A549 (cell line): ENCODE data around the gene PI4K2A. TPM values are rescaled to one million over a fixed set of nuclear protein-coding genes. Genes with fewer than 3 reads are reported as not detected.
A peak's percentile ranks its signal among the peaks of the same experiment; 100 is the strongest.

ENCODE experiments used
- ATAC-seq, 2 experiments: fragments of 200-7000 bp in 1 of 2; fragments of >200 bp in 1 of 2; cut with Nextera tagmentation in 1 of 2; cut with Tn5 transposase in 1 of 2; 3 replicates each; pipeline versions ENCODE4 v1.8.0 to v1.9.1; 2018 to 2020; ENCODE audit warnings: mild to moderate bottlenecking in 1 of 2, moderate library complexity in 1 of 2
- CTCF ChIA-PET: fragments of 300-600 bp; sonication (Branson Sonifier 250); formaldehyde crosslinking; extraction: SDS; loops from one replicate; lab custom pipeline; 2021; ENCODE audit warnings: antibody characterized with exemption, inconsistent platforms; lab: Yijun Ruan, JAX
- POLR2A ChIA-PET: fragments of 350-600 bp; formaldehyde crosslinking; extraction: SDS; loops from one replicate; lab custom pipeline; 2021; ENCODE audit warnings: antibody characterized with exemption, inconsistent platforms; lab: Yijun Ruan, JAX
- DNase-seq, 2 experiments: peaks; one replicate each; pipeline versions ENCODE4 v3.0.0 to v3.0.0-alpha.2; 2011 to 2016; ENCODE audit warnings: low read depth in 1 of 2, low spot score in 1 of 2
- FAIRE-seq: peaks from 2 replicates; lab custom pipeline; 2011; peaks lifted over from hg19 to GRCh38; lab: Jason Lieb, UNC
- H3K27ac ChIP-seq, 2 experiments: fragments of >200 bp; sonication (Bioruptor Twin); formaldehyde crosslinking; 3 replicates each; pipeline ENCODE4 v1.5.1; 2016 to 2017
- H3K4me1 ChIP-seq: fragments of >200 bp; sonication (Bioruptor Twin); formaldehyde crosslinking; 3 replicates; pipeline ENCODE4 v1.6.1; 2016
- H3K4me2 ChIP-seq: fragments of >200 bp; sonication (Bioruptor Twin); formaldehyde crosslinking; 3 replicates; pipeline ENCODE4 v1.6.1; 2016
- H3K4me3 ChIP-seq: fragments of >200 bp; sonication (Bioruptor Twin); formaldehyde crosslinking; 3 replicates; pipeline ENCODE4 v1.5.1; 2016
- H3K9me3 ChIP-seq: fragments of >200 bp; sonication (Bioruptor Twin); formaldehyde crosslinking; 3 replicates; pipeline ENCODE4 v1.6.1; 2016
- BCL3 ChIP-seq: fragments of >200 bp; sonication (Bioruptor Twin); formaldehyde crosslinking; IDR thresholded peaks from 3 replicates; pipeline ENCODE4 v1.6.1; 2016
- BHLHE40 ChIP-seq: IDR thresholded peaks from 2 replicates; pipeline ENCODE4 v1.6.1; 2012; ENCODE audit warnings: low read depth, low read length, inconsistent platforms
- CBX2 ChIP-seq: fragments of 200-600 bp; sonication (generic); IDR thresholded peaks from 2 replicates; pipeline ENCODE4 v1.6.1; 2016; ENCODE audit warnings: low read depth, mild to moderate bottlenecking, borderline replicate concordance
- CBX8 ChIP-seq: fragments of 200-600 bp; sonication (generic); IDR thresholded peaks from 2 replicates; pipeline ENCODE4 v1.6.1; 2016
- CTCF ChIP-seq: fragments of >200 bp; sonication (Bioruptor Twin); formaldehyde crosslinking; IDR thresholded peaks from 3 replicates; pipeline ENCODE4 v1.5.1; 2016
- EHF ChIP-seq: fragments of 250-450 bp; sonication (Bioruptor Pico); IDR thresholded peaks from 2 replicates; pipeline ENCODE4 v1.5.0; 2020; ENCODE audit warnings: mild to moderate bottlenecking
- FOSB ChIP-seq: fragments of 250-450 bp; sonication (Bioruptor Pico); IDR thresholded peaks from 2 replicates; pipeline ENCODE4 v1.5.0; 2020; ENCODE audit warnings: mild to moderate bottlenecking, moderate library complexity
- FOSL2 ChIP-seq, 2 experiments: fragments of 450-650 bp in 1 of 2; fragments of >200 bp in 1 of 2; sonication (Bioruptor Twin) in 1 of 2; formaldehyde crosslinking; IDR thresholded peaks; 2 replicates each; pipeline versions ENCODE4 v1.5.0 to v1.6.1; 2016 to 2020; ENCODE audit warnings: mild to moderate bottlenecking in 1 of 2, moderate library complexity in 1 of 2
- GATA3 ChIP-seq: IDR thresholded peaks from 2 replicates; pipeline ENCODE4 v1.6.1; 2012; ENCODE audit warnings: borderline replicate concordance
- HEYL ChIP-seq: fragments of 250-450 bp; sonication (Bioruptor Pico); IDR thresholded peaks from 2 replicates; pipeline ENCODE4 v1.8.0; 2021; ENCODE audit warnings: mild to moderate bottlenecking, moderate library complexity
- JUNB ChIP-seq: fragments of >200 bp; sonication (Bioruptor Twin); formaldehyde crosslinking; IDR thresholded peaks from 2 replicates; pipeline ENCODE4 v1.6.1; 2016
- KDM1A ChIP-seq: fragments of 200-600 bp; sonication (generic); IDR thresholded peaks from 2 replicates; pipeline ENCODE4 v1.6.1; 2016; ENCODE audit warnings: low read depth, mild to moderate bottlenecking
- MAFK ChIP-seq: fragments of 450-650 bp; IDR thresholded peaks from 2 replicates; pipeline ENCODE4 v1.6.1; 2014; ENCODE audit not compliant: partially characterized antibody
- MAX ChIP-seq: IDR thresholded peaks from 2 replicates; pipeline ENCODE4 v1.6.1; 2012
- MAZ ChIP-seq: fragments of 150-350 bp; IDR thresholded peaks from 2 replicates; pipeline ENCODE4 v1.6.1; 2014; ENCODE audit warnings: antibody characterized with exemption, low read depth, low read length, borderline replicate concordance
- PBX3 ChIP-seq: IDR thresholded peaks from 2 replicates; pipeline ENCODE4 v1.6.1; 2012
- RAD21 ChIP-seq, 2 experiments: fragments of >200 bp in 1 of 2; sonication (Bioruptor Twin) in 1 of 2; formaldehyde crosslinking in 1 of 2; IDR thresholded peaks in 1 of 2; conservative IDR thresholded peaks in 1 of 2; 2 replicates in 1 of 2; 3 replicates in 1 of 2; pipeline ENCODE4 v1.6.1; 2012 to 2018; ENCODE audit warnings: inconsistent platforms in 1 of 2
- SREBF2 ChIP-seq: fragments of 450-650 bp; IDR thresholded peaks from 2 replicates; pipeline ENCODE4 v1.6.1; 2014; ENCODE audit warnings: mild to moderate bottlenecking, moderate library complexity
- TFCP2L1 ChIP-seq: fragments of 250-450 bp; sonication (Bioruptor Pico); IDR thresholded peaks from 2 replicates; pipeline ENCODE4 v1.5.0; 2021; ENCODE audit warnings: mild to moderate bottlenecking
- TP53 ChIP-seq: fragments of 250-450 bp; sonication (Bioruptor Pico); IDR thresholded peaks from 2 replicates; pipeline ENCODE4 v1.5.0; 2021; ENCODE audit warnings: mild to moderate bottlenecking, moderate library complexity
- ZNF302 ChIP-seq: fragments of 250-450 bp; sonication (Bioruptor Pico); IDR thresholded peaks from 2 replicates; pipeline ENCODE4 v1.9.0; 2021; ENCODE audit warnings: inconsistent platforms, mild to moderate bottlenecking, moderate library complexity
- ZSCAN20 ChIP-seq: fragments of 250-450 bp; sonication (Bioruptor Pico); IDR thresholded peaks from 2 replicates; pipeline ENCODE4 v1.8.0; 2022; ENCODE audit warnings: mild to moderate bottlenecking, moderate library complexity
- WGBS: methylation state at CpG from one replicate; pipeline ENCODE4 v1.1.6; 2017; ENCODE audit errors: missing lambda C conversion rate; 5-methylcytosine and 5-hydroxymethylcytosine counted together
- polyA plus RNA-seq, 4 experiments: library from polyadenylated mRNA; depleted of rRNA in 3 of 4; stranded (reverse); fragments of >200 nt; fragmentation: RNase III in 1 of 4; extraction: RNeasy Plus Mini Kit Qiagen cat#74134 plus additional on column Dnase treatment in 1 of 4; gene quantifications; 2 replicates in 3 of 4; 3 replicates in 1 of 4; pipeline ENCODE4 v1.2.3, GENCODE V29; 2011 to 2017

PI4K2A gene
- polyA plus RNA-seq, 2 of the 4 experiments (the other 2 are of a cell fraction) = 16.6 TPM

- no peak for TF ChIP-seq HEYL (CRISPR knock-in tag)
- TF ChIP-seq SREBF2 = no peak
- TF ChIP-seq GATA3 = no peak
- TF ChIP-seq CBX2 = no peak
- no peak for TF ChIP-seq PBX3
- TF ChIP-seq EHF = no peak
- TF ChIP-seq BCL3 = no peak
- no peak for TF ChIP-seq TFCP2L1
- TF ChIP-seq TP53 (CRISPR knock-in tag) = no peak
- no peak for TF ChIP-seq CTCF
These were observed 64.7 kb downstream of the PI4K2A start (continued) for GRCh38 chr10:97705006-97705670.

GRCh38 chr10:97707134-97707861, 66.8 kb downstream of the PI4K2A start:
- ATAC-seq = peak in 1 of 2 experiments; percentile 26; a peak in 1 of 6 replicates
- no peak for TF ChIP-seq CBX2
- TF ChIP-seq FOSL2 (IDR thresholded peaks at IDR 0.05) = no peak
- no peak for TF ChIP-seq FOSL2 (CRISPR knock-in tag; IDR thresholded peaks at IDR 0.05)
- TF ChIP-seq SREBF2 = no peak
- TF ChIP-seq BHLHE40 = no peak
- no peak for TF ChIP-seq MAFK
- no peak for TF ChIP-seq CBX8
- TF ChIP-seq ZSCAN20 (CRISPR knock-in tag) = no peak
- TF ChIP-seq RAD21 (conservative IDR thresholded peaks at IDR 0.05 in 1 of 2, IDR thresholded peaks at IDR 0.05 in 1 of 2) = no peak
- no peak for TF ChIP-seq BCL3
- TF ChIP-seq ZNF302 (CRISPR knock-in tag) = no peak
- no peak for TF ChIP-seq EHF
- TF ChIP-seq MAZ = no peak
- no peak for TF ChIP-seq JUNB
- TF ChIP-seq GATA3 = no peak
- TF ChIP-seq FOSB = no peak
- no peak for TF ChIP-seq KDM1A
- TF ChIP-seq MAX = no peak
- Histone ChIP-seq H3K27ac (0 out of 6 replicates have a peak overlapping the region, but pooled peaks of 1 of the 2 experiments have one; percentile 1), H3K4me3 (no peak overlapping the region), H3K4me1 (peaks cover 12% of the 10 kb centered on the region; the same call in 2 of the 3 replicates), H3K9me3 (no peaks in the 10 kb centered on the region), H3K4me2 (no peak overlapping the region)
- CTCF ChIA-PET = interaction anchor here (0.7 to 36.9 kb wide), 7 partner anchors 10 to 602 kb away, joined by 3 to 1127 read pairs (median 3); partner anchors contain the start of genes AVPI1, MARVELD1 and ZFYVE27
- POLR2A ChIA-PET = interaction anchor here (3.0 kb wide), 1 partner anchor 19 kb away, joined by 34 read pairs; the partner anchor contains the start of gene AVPI1
- FAIRE-seq = no peak
- no peak for DNase-seq
- 96% methylated on average over 8 of the region's 11 CpGs for WGBS
